ENCODE results near the gene DMRTA2. TPM values are rescaled to one million over a fixed set of nuclear protein-coding genes. Genes with fewer than 3 reads are reported as not detected.

Gene DMRTA2
- total RNA-seq = not detected

GRCh38 chr1:50422946-50423669, at the start of gene DMRTA2:
Gene DMRTA2, minus strand, starts transcription at chr1:50423443. Its CDS starts 1,907 bp downstream, at chr1:50421536.
- intact Hi-C loops (cut with DNase I) = no loop called here
- ATAC-seq (no peak), DNase-seq (ENCODE audit: low spot score) (no peak)

GRCh38 chr1:50471967-50472366, 48.7 kb upstream of the DMRTA2 start:
- intact Hi-C loops (cut with DNase I) = no loop called here
- DNase-seq (ENCODE audit: low spot score) (no peak), ATAC-seq (no peak)

- intact Hi-C loops (cut with DNase I) = no loop called here
- ATAC-seq = no peak
- DNase-seq (ENCODE audit: low spot score) = no peak
Measured at GRCh38 chr1:50462964-50463363, 39.7 kb upstream of the DMRTA2 start.

- ATAC-seq (no peak), DNase-seq (ENCODE audit: low spot score) (no peak)
- intact Hi-C loops (cut with DNase I) = no loop called here
Measured at GRCh38 chr1:50458507-50458906, 35.3 kb upstream of the DMRTA2 start.

- no peak for DNase-seq (ENCODE audit: low spot score)
- ATAC-seq = no peak
- intact Hi-C loops (cut with DNase I) = no loop called here
Measured at GRCh38 chr1:50454911-50455310, 31.7 kb upstream of the DMRTA2 start.

GRCh38 chr1:50453266-50453665, 30.0 kb upstream of the DMRTA2 start:
- intact Hi-C loops (cut with DNase I) = no loop called here
- ATAC-seq = no peak
- DNase-seq (ENCODE audit: low spot score) = no peak

GRCh38 chr1:50452700-50453099, 29.5 kb upstream of the DMRTA2 start:
- DNase-seq (ENCODE audit: low spot score) (no peak), ATAC-seq (no peak)
- intact Hi-C loops (cut with DNase I) = no loop called here

- ATAC-seq = no peak
- no peak for DNase-seq (ENCODE audit: low spot score)
- intact Hi-C loops (cut with DNase I) = no loop called here
Measured at GRCh38 chr1:50450861-50451653, 27.8 kb upstream of the DMRTA2 start.

- no peak for DNase-seq (ENCODE audit: low spot score)
- intact Hi-C loops (cut with DNase I) = no loop called here
- no peak for ATAC-seq
Measured at GRCh38 chr1:50447961-50448360, 24.7 kb upstream of the DMRTA2 start.

GRCh38 chr1:50441183-50441582, 17.9 kb upstream of the DMRTA2 start:
- intact Hi-C loops (cut with DNase I) = no loop called here
- no peak for ATAC-seq
- no peak for DNase-seq (ENCODE audit: low spot score)

- intact Hi-C loops (cut with DNase I) = no loop called here
- no peak for ATAC-seq
Measured at GRCh38 chr1:50438945-50439344, 15.7 kb upstream of the DMRTA2 start.

GRCh38 chr1:50436489-50436888, 13.2 kb upstream of the DMRTA2 start:
- DNase-seq (ENCODE audit: low spot score) (no peak), ATAC-seq (no peak)
- intact Hi-C loops (cut with DNase I) = no loop called here

More at GRCh38 chr1:50438945-50439344, 15.7 kb upstream of the DMRTA2 start:
- DNase-seq (ENCODE audit: low spot score) = no peak

GRCh38 chr1:50430010-50430405, 6.8 kb upstream of the DMRTA2 start:
- intact Hi-C loops (cut with DNase I) = no loop called here
- no peak for DNase-seq (ENCODE audit: low spot score)
- no peak for ATAC-seq

- no peak for ATAC-seq
- intact Hi-C loops (cut with DNase I) = no loop called here
- no peak for DNase-seq (ENCODE audit: low spot score)
Measured at GRCh38 chr1:50427818-50428779, 4.9 kb upstream of the DMRTA2 start.

- intact Hi-C loops (cut with DNase I) = no loop called here
- no peak for DNase-seq (ENCODE audit: low spot score)
- ATAC-seq = no peak
Measured at GRCh38 chr1:50427086-50427817, 4.0 kb upstream of the DMRTA2 start.

- intact Hi-C loops (cut with DNase I) = no loop called here
- no peak for ATAC-seq
- DNase-seq (ENCODE audit: low spot score) = no peak
Measured at GRCh38 chr1:50426702-50427085, 3.5 kb upstream of the DMRTA2 start.

GRCh38 chr1:50426108-50426700, 3.0 kb upstream of the DMRTA2 start:
- peak; percentile 20 for ATAC-seq

GRCh38 chr1:50425376-50426107, 2.3 kb upstream of the DMRTA2 start:
- intact Hi-C loops (cut with DNase I) = no loop called here
- no peak for ATAC-seq
- DNase-seq (ENCODE audit: low spot score) = no peak

More at GRCh38 chr1:50426108-50426700, 3.0 kb upstream of the DMRTA2 start:
- intact Hi-C loops (cut with DNase I) = no loop called here
- no peak for DNase-seq (ENCODE audit: low spot score)
